ENCODE measurements around the gene GOLGA1. TPM values are rescaled to one million over a fixed set of nuclear protein-coding genes. Genes with fewer than 3 reads are reported as not detected.

The GOLGA1 gene
- total and polyA plus RNA-seq, 2 of the 13 experiments (the other 11 are each of a cell fraction or from before 2014, with no cell fraction given) = 12.7 to 15.9 TPM

DNA sequence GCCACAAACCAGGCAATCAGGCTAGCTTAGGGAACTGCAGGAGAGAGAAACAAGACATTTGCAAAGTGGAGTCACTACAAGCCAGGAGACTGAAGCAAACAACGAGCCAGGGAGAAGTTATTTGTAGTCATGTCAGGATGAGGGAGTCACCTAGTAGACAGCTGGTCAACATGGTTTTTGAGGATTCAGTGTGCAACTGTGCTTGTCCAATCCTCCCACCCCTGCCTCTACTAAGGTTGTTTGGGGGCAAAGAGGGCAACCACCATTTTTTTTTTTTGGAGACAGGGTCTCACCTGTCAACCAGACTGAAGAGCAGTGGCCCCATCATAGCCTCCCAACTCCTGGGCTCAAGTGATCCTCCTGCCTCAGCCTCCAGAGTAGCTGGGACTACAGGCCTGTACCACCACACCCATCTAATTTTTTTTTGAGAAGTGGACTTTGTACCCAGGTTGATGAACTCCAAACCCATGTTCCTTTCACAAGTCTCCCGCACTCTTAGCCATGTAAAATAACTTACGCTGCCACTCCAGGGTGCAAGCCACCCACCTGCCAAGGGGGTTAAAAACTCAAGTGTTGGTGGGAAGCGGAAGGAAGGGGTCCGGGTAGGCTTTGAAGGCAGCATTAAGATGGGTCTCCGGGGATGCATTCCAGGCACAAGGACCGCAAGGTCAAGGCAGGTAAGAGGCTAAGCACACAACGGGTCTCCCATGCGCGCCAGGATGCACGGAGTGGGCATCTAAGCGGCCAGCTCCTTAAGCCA, 80.1 kb downstream of the GOLGA1 start:
- intact Hi-C loops (cut with micrococcal nuclease; ENCODE audit: unreplicated experiment) (loop anchor here (10.0 kb wide), 1 partner anchor 284 kb away; the partner anchor contains the start of gene SCAI), in situ Hi-C loops (cut with HindIII; ENCODE audit: extremely low pct_ligation_motif_present, low pct_unique_long_range_greater_than_20kb) (no loop called here)
- Histone ChIP-seq H4K20me1 (ENCODE audit: insufficient read depth, low read length) (peaks cover 43% of the 10 kb centered on the region), H3K4me2 (ENCODE audit: low read depth, low read length) (peak overlapping the region; percentile 98), H3K4me1 (ENCODE audit: insufficient read depth, low read length) (peaks cover 42% of the 10 kb centered on the region), H3K27ac (ENCODE audit: extremely low read length, insufficient read depth, low read length) (peak overlapping the region; percentile 95), H2AFZ (ENCODE audit: low read length) (no peak overlapping the region), H3K4me3 (replicated peaks in 1 of 3; ENCODE audit: insufficient read depth in 1 of 3, low read depth in 2 of 3, low read length in 3 of 3) (peak overlapping the region; percentile 89 to 97 (median 91)), H3K9me3 (ENCODE audit: low read length) (no peaks in the 10 kb centered on the region), H3K9ac (ENCODE audit: insufficient read depth, low read depth, low read length) (peak overlapping the region; percentile 96), H3K79me2 (ENCODE audit: insufficient read depth, low read length) (peaks cover 29% of the 10 kb centered on the region), H3K27me3 (ENCODE audit: control insufficient read depth in 1 of 2, insufficient read depth in 2 of 2, low read length in 2 of 2) (no peaks in the 10 kb centered on the region; a peak in 1 of 5 replicates), H3K36me3 (replicated peaks in 1 of 2; ENCODE audit: control insufficient read depth in 1 of 2, insufficient read depth in 2 of 2, low read length in 2 of 2) (peaks cover 17 to 37% of the 10 kb centered on the region in 2 experiments)
- CTCF ChIA-PET (ENCODE audit: low intra/inter-chr PET ratio, low total read pairs) = no interaction called here
- ATAC-seq (no peak), DNase-seq (ENCODE audit: low spot score) (no peak), FAIRE-seq (no peak)
- POLR2A ChIA-PET = interaction anchor here (0.6 to 4.1 kb wide), 12 partner anchors 9 to 196 kb away, joined by 3 to 26 read pairs (median 4); partner anchors contain the start of genes GOLGA1, NR6A1 and WDR38
- 0% methylated on average over 6 of the region's 12 CpGs for WGBS (ENCODE audit: low lambda C conversion rate)
- BruUV-seq (replicated peaks) = no TSS peak
- TF ChIP-seq HNF4A (CRISPR knock-in tag; IDR thresholded peaks at IDR 0.05) = peak; percentile 48
- peak; percentile 13; the same call in 1 of the 2 replicates for TF ChIP-seq KDM5B (CRISPR knock-in tag; IDR thresholded peaks at IDR 0.05; ENCODE audit: borderline replicate concordance)
- no peak for TF ChIP-seq MAF1 (CRISPR knock-in tag; IDR thresholded peaks at IDR 0.05; ENCODE audit: borderline replicate concordance)
- TF ChIP-seq, protein P1, sequence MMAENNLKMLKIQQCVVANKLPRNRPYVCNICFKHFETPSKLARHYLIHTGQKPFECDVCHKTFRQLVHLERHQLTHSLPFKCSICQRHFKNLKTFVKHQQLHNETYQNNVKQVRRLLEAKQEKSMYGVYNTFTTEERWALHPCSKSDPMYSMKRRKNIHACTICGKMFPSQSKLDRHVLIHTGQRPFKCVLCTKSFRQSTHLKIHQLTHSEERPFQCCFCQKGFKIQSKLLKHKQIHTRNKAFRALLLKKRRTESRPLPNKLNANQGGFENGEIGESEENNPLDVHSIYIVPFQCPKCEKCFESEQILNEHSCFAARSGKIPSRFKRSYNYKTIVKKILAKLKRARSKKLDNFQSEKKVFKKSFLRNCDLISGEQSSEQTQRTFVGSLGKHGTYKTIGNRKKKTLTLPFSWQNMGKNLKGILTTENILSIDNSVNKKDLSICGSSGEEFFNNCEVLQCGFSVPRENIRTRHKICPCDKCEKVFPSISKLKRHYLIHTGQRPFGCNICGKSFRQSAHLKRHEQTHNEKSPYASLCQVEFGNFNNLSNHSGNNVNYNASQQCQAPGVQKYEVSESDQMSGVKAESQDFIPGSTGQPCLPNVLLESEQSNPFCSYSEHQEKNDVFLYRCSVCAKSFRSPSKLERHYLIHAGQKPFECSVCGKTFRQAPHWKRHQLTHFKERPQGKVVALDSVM (CRISPR knock-in tag; IDR thresholded peaks at IDR 0.05) = peak; percentile 90
- TF ChIP-seq, protein P2, sequence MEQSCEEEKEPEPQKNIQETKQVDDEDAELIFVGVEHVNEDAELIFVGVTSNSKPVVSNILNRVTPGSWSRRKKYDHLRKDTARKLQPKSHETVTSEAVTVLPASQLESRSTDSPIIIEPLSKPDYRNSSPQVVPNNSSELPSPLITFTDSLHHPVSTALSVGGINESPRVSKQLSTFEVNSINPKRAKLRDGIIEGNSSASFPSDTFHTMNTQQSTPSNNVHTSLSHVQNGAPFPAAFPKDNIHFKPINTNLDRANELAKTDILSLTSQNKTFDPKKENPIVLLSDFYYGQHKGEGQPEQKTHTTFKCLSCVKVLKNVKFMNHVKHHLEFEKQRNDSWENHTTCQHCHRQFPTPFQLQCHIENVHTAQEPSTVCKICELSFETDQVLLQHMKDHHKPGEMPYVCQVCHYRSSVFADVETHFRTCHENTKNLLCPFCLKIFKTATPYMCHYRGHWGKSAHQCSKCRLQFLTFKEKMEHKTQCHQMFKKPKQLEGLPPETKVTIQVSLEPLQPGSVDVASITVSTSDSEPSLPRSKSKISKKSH (CRISPR knock-in tag; IDR thresholded peaks at IDR 0.05; ENCODE audit: borderline replicate concordance) = 0 out of 2 replicates have a peak, but pooled peaks have one; percentile 12
- TF ChIP-seq POLR2A (IDR thresholded peaks at IDR 0.05; ENCODE audit: insufficient read depth in 1 of 2, low read depth in 2 of 2, low read length in 2 of 2) = 0 out of 4 replicates have a peak, but pooled peaks of 1 of the 2 experiments have one; percentile 32
- TF ChIP-seq, protein P3, sequence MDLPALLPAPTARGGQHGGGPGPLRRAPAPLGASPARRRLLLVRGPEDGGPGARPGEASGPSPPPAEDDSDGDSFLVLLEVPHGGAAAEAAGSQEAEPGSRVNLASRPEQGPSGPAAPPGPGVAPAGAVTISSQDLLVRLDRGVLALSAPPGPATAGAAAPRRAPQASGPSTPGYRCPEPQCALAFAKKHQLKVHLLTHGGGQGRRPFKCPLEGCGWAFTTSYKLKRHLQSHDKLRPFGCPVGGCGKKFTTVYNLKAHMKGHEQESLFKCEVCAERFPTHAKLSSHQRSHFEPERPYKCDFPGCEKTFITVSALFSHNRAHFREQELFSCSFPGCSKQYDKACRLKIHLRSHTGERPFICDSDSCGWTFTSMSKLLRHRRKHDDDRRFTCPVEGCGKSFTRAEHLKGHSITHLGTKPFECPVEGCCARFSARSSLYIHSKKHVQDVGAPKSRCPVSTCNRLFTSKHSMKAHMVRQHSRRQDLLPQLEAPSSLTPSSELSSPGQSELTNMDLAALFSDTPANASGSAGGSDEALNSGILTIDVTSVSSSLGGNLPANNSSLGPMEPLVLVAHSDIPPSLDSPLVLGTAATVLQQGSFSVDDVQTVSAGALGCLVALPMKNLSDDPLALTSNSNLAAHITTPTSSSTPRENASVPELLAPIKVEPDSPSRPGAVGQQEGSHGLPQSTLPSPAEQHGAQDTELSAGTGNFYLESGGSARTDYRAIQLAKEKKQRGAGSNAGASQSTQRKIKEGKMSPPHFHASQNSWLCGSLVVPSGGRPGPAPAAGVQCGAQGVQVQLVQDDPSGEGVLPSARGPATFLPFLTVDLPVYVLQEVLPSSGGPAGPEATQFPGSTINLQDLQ (CRISPR knock-in tag; IDR thresholded peaks at IDR 0.05) = peak; percentile 4; the same call in 1 of the 2 replicates
- TF ChIP-seq SOX5 (CRISPR knock-in tag; IDR thresholded peaks at IDR 0.05; ENCODE audit: borderline replicate concordance) = 0 out of 2 replicates have a peak, but pooled peaks have one; percentile 16
- TF ChIP-seq TEAD3 (CRISPR knock-in tag; optimal IDR thresholded peaks at IDR 0.05; ENCODE audit: borderline replicate concordance) = peak; percentile 11
- TF ChIP-seq, protein P4, sequence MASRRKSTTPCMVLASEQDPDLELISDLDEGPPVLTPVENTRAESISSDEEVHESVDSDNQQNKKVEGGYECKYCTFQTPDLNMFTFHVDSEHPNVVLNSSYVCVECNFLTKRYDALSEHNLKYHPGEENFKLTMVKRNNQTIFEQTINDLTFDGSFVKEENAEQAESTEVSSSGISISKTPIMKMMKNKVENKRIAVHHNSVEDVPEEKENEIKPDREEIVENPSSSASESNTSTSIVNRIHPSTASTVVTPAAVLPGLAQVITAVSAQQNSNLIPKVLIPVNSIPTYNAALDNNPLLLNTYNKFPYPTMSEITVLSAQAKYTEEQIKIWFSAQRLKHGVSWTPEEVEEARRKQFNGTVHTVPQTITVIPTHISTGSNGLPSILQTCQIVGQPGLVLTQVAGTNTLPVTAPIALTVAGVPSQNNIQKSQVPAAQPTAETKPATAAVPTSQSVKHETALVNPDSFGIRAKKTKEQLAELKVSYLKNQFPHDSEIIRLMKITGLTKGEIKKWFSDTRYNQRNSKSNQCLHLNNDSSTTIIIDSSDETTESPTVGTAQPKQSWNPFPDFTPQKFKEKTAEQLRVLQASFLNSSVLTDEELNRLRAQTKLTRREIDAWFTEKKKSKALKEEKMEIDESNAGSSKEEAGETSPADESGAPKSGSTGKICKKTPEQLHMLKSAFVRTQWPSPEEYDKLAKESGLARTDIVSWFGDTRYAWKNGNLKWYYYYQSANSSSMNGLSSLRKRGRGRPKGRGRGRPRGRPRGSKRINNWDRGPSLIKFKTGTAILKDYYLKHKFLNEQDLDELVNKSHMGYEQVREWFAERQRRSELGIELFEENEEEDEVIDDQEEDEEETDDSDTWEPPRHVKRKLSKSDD (CRISPR knock-in tag; IDR thresholded peaks at IDR 0.05; ENCODE audit: low read depth) = 0 out of 2 replicates have a peak, but pooled peaks have one; percentile 5
- TF ChIP-seq NCOR1 (IDR thresholded peaks at IDR 0.05; ENCODE audit: borderline replicate concordance, low read length) = peak; percentile 44; the same call in 1 of the 2 replicates

Data from HepG2 (cell line).